Stimulated activated naive CD4-positive, alpha-beta T cell treated with Interleukin-2 at 50 U/mL for 16 hours (primary cell): ENCODE results near the gene PDLIM7.
"Not testable (repeated sequence)": the region's sequence is repeated elsewhere in the genome, so short reads cannot be mapped to it uniquely, and the experiment has no call there.

Experiments
- DNase-seq: peaks from one replicate; lab custom pipeline; 2025; lab: John Stamatoyannopoulos, UW

The PDLIM7 gene, protein sequence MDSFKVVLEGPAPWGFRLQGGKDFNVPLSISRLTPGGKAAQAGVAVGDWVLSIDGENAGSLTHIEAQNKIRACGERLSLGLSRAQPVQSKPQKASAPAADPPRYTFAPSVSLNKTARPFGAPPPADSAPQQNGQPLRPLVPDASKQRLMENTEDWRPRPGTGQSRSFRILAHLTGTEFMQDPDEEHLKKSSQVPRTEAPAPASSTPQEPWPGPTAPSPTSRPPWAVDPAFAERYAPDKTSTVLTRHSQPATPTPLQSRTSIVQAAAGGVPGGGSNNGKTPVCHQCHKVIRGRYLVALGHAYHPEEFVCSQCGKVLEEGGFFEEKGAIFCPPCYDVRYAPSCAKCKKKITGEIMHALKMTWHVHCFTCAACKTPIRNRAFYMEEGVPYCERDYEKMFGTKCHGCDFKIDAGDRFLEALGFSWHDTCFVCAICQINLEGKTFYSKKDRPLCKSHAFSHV

DNA sequence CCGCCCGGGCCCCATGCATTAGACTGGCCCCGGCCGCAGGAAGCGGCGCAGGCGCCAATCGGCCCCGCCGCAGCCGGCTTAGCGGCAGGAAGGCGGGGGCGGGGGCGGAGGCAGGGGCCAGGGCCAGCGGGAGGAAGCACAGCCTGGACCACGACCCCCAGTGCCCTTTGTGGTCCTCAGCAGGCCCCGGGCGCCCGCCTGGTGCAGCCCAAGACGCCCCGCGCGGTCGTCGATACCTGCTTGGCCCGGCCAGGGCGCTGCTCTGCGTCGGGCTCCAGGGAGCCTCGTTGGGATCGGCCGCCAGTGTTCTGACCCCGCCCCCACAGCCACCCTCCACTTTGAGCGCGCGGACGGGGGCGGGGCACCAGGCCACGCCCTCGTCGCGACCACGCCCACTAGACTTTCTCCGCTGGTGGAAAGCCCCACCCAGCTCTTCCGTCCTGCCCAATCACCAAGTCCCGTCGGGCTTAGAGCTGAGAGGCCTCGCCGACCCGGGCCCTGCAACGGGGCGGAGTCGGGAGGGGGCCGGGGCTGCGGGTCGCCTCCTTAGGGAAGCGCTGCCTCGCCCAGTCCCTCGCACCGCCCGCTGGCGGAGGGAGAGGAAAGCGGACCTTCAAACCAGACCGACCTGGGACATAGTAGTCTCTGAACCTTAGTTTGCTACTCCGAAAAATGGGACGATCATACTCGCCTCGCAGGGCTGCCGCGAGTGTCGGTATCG lies at the start of gene PDLIM7:
Gene PDLIM7 (minus strand): TSS at position 313 of the 721 bp plus-strand sequence. CDS start 1,092 bp downstream, outside the sequence.
- peak; percentile 91 for DNase-seq

- no peak for DNase-seq
Measured at GRCh38 chr5:177546258-177546741, 48.9 kb upstream of the PDLIM7 start.

DNA sequence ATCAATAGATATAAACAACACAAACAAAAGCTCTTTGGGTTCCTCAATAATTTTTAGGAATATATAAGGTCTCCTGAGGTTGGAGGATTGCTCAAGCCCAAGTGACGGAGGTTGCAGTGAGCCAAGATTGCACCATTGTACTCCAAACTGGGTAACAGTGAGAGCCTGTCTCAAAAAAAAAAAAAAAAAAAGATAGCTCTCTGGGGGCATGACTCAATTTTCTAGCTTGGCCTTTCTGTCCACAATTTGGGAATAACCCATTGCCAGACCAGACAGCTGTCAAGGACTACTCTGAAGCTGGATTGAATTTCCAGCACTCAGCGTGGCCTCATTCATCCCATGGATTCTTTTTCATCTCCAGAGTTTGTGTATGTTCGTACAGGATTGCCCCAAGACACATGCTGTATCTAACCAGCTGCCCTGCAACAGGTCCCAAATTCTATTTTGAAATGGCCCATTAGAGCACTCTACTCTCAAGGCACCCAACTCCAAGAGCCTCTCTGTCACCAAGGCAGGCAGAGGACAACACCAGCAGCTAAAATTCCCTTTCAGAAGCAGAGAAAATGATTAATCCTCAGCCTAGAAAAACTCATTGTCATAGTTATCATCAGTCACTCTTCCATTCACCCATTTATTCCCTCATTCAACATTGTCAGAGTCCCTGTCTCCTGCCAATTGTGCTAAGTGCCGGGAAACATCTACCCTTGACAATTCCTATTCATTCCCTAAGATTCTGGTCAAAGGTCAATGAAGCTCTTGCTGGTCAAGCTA lies 48.3 kb upstream of the PDLIM7 start:
- no peak for DNase-seq

DNA sequence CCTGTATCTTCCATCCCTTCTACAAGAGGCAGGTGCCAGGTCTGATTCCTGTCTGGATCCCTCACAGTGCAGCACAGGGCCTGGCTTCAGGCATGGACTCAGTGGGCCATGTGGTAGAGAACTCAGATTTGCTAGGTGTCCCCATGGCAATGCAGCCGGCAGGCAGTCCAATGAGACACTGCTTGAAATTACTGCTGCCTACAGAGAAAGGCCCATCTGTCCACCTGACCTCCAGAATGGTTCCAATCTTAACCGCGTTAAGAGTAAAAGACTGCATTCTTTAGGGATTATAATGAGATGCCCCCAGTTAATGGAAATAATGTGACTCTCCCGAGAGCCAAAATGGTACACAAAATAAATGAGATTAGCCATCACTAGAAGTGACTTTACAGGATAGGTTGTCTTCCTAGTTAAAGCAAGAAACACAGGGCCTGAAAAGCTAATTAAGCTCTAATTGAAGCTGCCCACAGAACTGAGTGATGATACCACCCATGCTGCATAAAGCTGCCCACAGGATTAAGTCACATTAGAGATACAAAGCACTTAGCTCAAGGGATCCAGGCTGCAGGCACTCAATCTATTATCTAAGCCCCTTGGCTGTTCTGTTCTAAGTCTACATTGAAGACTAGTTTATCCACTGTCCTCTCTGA lies 45.5 kb upstream of the PDLIM7 start:
- no peak for DNase-seq

GRCh38 chr5:177540438-177540837 lies 43.0 kb upstream of the PDLIM7 start:
- DNase-seq, result no peak

GRCh38 chr5:177539411-177539810 lies 42.0 kb upstream of the PDLIM7 start:
- DNase-seq, result no peak

- no peak for DNase-seq
Measured at GRCh38 chr5:177538876-177539275, 41.5 kb upstream of the PDLIM7 start.

GRCh38 chr5:177537389-177538361 lies 40.3 kb upstream of the PDLIM7 start:
- no peak for DNase-seq

DNA sequence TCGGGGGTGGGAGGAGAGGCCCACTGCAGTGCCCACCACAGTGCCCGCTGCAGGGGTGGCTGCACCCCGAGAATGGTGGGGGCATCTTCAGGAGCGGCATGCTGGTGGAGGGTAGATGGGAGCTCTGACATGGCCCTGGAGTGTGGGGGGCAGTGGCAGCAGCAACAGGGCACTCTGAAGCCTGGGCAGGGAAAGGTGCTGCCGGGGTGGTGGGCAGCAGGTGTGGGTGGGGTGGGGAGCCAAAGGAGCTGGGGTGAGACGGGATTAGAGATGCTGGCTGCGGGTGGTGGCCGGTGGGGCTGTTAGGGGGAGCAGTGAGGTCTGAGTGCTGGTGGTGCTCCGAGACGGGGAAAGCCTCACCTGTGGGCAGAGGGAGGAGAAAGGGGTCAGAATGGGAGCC lies 39.0 kb upstream of the PDLIM7 start:
- DNase-seq, result no peak

DNA sequence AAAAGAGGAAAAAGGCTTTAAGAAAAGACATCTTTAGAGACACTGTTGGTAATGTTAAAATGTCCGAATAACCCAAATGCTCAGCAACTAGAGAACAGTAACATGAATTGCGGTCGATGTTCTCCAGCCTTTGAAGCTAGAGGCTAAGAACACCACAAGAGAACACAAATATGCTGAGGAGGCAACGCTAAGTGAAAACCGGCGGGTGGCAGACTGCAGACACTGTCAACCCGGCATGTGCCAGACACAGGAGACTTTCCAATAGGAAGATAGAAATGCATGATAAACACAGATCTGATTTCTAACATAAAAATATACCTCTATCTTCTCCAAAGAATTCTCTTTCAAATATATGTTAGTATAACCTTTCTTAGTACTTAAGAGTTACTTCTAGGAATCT lies 37.7 kb upstream of the PDLIM7 start:
- DNase-seq, result no peak

DNA sequence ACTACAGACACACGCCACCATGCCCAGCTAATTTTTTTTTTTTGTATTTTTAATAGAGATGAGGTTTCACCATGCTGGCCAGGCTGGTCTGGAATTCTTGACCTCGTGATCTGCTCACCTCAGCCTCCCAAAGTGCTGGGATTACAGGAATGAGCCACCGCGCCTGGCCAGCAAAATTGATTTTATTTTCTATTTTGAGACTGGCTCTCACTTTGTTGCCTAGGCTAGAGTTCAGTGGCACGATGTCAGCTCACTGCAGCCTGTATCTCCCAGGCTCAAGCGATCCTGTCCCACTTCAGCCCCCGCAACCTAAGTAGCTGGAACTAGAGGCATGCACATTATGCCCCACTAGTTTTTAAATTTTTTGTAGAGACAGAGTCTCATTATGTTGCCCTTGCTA lies 37.0 kb upstream of the PDLIM7 start:
- not testable (repeated sequence) for DNase-seq

DNA sequence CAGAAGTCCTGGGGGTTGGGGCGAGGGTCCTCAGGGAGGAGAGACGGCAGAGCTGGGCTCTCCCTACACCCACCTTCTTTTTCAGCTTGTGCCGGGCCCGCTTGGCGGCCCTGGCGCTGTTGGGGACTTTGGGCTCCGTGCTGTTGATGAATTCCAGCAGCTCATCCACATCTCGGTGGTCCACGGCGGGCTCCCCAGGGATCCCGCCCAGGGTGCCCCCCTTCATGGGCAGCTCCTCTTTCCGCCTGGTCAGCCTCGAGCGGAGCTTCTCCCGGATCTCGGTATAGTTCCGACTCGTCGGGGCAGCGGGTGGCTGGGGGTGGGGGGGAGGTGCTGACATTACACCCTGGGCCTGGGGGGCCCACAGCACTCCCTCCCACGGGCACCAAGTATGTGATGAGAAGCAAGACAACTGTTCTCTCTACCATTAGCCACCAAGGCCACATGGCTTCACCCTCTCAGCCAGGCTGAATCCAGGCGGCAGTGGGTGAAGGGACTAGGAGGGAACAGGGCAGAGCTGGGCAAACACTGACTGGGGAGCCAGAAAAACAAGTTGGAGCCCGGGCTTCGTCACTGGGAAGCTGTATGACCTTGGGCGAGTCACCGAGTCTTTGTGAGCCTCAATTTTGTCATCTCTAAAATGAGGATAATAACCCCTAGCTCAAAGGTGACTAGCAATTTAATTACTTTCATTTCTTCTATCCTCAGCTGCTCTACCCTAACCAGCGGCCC lies 34.0 kb upstream of the PDLIM7 start:
- no peak for DNase-seq

DNA sequence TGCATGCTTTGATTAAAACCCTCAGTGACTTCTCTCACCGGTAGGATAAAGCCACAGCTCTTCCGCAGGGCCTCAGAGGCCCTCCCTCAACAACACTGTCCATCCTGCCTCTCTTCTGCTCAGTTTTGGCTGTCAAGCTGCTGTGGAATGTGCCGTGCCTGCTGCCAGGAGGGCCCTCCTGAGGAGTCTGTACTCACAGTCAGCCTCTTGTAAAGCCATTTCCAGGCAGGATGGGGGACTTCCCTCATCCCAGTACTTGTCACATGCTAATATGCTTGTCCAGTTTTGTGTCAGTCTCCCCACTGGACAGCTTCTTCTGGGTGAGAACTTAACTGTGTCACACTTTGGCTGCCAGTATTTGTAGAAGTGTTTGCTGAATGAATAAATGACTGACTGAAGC lies 33.2 kb upstream of the PDLIM7 start:
- DNase-seq, result no peak

DNA sequence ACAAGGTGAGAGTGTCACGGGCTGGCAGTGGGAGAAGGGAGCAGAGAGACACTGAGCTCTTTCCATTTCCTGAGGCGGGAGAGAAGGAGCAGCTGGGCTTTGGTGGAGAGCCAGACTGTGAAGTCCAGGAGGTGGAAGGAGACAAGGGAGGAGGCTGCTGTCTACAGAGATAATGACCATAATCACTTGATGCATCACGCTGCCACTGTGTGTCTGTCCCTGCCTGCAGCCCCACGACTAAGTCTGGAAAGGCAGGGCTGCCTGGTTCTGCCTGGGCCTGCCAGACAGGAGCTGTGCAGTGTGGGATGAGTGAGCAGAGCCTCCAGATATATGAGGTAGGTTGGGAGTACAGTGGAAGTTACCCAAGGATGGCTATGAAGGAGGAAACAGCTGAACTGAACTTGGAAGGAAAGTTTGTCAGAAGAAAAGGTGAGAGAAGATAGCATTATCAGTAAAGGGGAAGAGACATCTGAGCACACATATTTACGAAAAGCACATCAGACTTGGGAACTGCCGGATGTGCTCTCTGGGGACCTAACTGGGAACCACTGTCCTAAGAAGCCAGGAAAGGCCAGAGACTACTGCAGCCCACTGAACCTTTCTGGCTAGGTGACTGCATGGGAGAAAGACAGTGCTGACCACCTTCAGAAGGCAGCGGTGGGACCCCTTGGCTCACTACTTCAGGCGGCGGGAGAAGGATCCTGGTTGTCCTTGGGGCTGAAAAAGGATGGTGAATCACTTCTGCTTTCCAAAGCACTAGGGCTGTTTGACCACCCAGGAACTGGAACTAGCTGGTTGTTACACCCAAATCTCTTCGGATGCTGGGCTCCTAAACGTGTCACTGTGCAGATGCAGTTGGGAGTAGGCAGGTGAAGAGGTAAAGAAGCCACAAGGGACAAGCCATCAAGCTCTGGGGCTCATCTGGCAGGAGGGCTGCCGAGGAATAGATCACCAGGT lies 32.1 kb upstream of the PDLIM7 start:
- DNase-seq, result no peak

DNA sequence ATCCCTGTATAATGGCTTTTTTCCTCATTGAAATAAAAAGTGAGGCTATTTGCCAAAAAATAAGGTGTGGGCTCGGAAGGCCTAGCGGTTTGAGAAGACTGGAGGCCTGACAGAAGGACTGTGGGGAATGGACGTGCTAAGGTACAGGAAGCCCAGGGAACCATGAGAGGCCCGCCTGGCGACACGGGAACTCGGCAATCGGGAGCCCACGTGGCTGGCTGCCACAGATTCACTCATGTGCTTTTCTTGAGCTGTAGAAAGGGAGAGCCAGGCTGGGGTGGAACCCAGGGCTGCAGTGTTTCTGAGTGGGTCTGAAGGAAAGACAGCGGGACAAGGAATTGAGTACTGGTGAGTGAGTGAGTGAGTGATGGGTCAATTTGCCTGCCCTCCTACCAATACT lies 31.2 kb upstream of the PDLIM7 start:
- DNase-seq, result no peak

GRCh38 chr5:177527595-177527994 lies 30.2 kb upstream of the PDLIM7 start:
- no peak for DNase-seq

- DNase-seq, result no peak
Measured at GRCh38 chr5:177526791-177527190, 29.4 kb upstream of the PDLIM7 start.

GRCh38 chr5:177526191-177526590 lies 28.8 kb upstream of the PDLIM7 start:
- no peak for DNase-seq
